HK-2 (cell line): Measurements from ENCODE around the gene GPD2.

Experiments
- DNase-seq: peaks from one replicate; pipeline ENCODE4 v3.0.0-alpha.2; 2018; ENCODE audit not compliant: unreplicated experiment

The GPD2 gene

DNA sequence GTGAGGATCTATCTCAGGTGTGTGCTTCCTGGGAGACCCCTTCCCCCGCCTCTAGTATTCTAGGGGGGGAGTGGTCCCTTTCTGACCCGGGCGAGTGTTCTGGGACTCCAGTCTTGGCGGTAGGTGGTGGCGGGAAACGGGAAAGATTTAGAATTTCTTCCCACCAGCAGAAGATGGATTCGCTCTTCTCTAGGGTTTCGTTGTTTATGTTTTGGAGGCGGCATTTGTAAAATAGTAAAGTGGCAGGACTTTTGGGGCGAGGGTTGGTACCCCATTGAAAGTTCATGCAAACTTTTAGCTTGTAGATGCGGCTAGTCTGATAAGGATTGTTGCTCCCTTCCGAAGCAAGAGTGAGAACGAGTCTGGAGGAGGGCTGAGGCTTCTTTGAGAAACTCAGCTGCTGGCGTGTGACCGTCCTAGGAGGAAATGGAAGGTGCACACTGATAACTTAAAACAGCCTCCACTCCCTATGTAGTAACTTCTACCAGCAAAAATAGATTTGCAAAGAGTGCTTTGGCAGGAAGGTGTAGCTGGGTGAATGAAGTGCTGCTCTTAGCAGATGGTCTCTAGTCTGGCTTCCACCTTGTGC, 412 bp downstream of the GPD2 start:
- no peak for DNase-seq

GRCh38 chr2:156437272-156437930, 1.2 kb downstream of the GPD2 start:
- no peak for DNase-seq

- DNase-seq = no peak
Observed at GRCh38 chr2:156437931-156438410, 1.8 kb downstream of the GPD2 start.

GRCh38 chr2:156443089-156443488, 6.9 kb downstream of the GPD2 start:
- no peak for DNase-seq

GRCh38 chr2:156445296-156446220, 9.4 kb downstream of the GPD2 start:
- DNase-seq = peak; percentile 16

DNA sequence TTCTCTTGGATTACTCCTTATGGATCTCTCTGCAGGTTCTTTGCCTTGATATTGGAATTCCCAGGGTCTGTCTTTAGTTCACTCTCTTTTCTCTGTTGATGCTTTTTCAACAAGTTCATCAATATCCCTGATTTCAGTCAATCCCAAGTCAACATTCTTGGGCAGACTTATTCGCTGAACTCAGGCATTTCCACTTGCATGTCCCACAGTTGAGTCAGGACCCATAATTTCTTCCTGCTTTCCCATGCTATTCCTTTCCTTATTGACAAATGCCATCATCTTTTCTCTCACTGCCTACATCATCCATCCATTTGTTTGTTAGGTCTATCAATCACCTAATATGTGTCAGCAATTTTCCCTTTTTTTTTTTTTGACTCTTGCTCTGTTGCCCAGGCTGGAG, 11.6 kb downstream of the GPD2 start:
- no peak for DNase-seq

DNA sequence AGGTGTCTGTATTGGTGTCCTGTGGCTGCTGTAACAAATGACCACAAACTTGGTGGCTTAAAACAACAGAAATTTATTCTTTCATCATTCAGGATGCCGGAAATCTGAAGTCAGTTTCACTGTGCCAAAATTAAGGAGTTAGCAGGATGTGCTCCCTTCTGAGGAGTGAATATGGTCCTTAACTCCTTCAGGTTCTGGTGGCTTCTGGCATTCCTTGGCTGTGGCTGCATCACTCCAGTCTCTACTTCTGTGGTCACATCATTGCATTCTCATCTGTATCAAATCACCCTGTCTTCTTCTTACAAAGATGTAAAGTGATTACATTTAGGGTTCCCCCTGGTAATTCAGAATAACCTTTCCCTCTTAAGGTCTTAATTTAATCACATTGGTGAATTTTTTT, 12.6 kb downstream of the GPD2 start:
- DNase-seq = no peak

DNA sequence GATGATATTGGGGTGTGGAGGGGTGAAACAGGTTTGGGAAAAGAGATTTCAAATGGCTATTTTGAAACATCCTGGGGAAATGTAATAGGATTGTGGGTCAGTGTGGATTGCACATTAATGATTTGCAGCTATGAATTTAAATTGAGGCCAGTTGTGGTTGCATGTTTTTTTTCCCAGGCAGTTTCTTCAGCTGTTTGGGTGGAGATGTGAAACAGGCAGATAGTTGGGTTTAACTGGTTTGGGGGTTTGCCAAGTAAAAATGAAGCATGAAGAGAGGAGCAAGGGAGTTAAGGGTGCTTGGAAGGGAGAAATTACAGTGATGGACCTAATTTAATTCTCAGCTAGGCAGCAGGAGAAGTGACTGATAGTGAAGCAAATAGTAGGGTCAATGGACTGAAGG, 16.8 kb downstream of the GPD2 start:
- no peak for DNase-seq

DNA sequence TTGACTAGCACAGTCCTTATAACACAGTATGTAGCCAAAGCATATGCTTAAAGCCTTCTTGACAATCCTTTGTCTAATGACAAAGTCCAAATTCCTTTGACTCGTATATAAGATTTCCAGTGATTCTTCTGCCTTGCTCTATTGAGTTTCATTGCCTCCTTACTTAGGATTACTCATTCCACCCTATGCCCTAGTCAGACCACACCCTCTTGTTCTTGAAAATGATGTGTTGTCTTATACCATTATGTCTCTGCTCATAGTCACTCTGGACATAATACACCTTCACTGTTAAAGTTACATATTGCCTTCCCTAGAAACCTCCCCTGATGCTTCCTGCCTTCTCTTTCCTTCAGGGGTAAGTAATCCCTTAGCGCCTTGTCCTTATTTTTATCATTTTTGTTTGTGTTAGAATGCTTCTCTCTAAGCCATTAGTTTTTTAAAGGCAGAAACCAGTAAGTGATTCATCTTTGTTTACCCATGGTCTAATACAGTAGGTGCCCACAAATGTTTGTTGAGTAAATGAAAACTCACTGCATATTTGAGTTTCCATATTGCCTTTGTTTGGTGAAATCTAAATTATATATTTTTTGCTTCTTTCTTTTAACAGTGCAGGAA, 19.3 kb downstream of the GPD2 start:
- DNase-seq = no peak

GRCh38 chr2:156456616-156457015, 20.4 kb downstream of the GPD2 start:
- DNase-seq = peak; percentile 78

DNA sequence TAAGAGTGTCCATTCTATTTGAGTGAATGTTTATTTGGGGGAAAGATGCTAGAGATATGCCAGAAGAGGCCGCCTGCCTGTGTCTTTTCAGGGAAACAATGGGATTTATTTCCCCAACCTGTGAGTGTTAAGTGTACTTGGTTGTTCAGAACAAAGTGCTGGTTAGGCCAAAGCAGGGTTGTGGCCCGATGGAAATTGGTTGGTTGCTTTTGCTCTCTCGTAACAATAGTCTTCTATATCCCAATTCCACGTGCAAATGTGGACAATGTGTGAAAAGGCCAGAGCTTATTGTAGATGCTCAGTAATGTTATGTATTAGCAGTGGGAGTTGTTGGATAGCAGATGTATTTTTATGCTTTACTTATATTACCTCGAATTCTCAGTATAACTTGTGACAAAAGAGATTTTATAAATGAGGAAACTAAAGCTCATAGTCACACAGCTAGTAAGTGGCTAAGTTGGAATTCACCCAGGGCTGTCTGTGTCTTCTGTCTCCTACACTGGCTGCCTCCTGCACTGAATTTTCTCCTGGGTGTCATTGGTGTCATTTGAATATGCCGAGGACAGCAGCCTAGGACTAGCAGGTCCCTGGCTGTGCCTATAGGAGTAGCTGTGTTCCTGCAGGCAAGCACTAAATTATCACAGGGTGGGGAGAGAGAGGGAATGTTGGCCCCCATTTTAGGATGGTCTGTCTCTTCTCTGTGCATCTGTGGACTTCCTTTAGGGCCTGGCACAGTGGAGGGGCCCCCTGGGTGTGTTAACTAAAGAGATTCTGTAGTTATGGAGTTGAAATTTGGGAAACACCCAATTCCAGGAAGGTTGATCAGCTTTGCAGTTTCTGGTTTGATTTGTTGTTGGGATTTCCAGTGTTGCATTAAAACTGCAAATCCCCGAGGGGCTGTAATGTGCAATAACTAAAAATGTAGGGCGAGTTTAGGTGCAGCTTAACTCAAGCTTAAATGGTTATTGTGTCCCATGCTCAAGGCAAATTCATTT, 21.6 kb downstream of the GPD2 start:
- no peak for DNase-seq

DNA sequence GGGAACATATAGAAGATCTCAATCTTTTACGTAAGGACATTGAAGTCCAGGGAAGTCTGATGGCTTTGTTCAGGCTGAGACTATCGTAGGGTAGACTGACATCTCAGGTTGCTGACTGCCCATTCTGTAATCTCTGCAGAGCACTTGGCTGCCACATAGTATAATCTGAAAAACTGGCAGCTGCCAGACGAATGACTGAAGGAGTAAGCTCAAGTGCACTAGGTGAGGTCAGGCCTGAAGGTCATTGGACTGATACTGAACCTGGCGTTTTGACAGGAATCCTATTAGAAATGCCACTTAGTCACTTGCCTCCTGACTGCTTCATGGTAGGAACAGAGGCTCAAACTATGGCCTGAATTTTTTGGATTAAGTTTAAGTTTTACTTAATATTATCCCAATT, 23.5 kb downstream of the GPD2 start:
- DNase-seq = no peak

- no peak for DNase-seq
Observed at GRCh38 chr2:156464106-156464505, 27.9 kb downstream of the GPD2 start.

- DNase-seq = no peak
Observed at GRCh38 chr2:156465573-156465972, 29.4 kb downstream of the GPD2 start.

DNA sequence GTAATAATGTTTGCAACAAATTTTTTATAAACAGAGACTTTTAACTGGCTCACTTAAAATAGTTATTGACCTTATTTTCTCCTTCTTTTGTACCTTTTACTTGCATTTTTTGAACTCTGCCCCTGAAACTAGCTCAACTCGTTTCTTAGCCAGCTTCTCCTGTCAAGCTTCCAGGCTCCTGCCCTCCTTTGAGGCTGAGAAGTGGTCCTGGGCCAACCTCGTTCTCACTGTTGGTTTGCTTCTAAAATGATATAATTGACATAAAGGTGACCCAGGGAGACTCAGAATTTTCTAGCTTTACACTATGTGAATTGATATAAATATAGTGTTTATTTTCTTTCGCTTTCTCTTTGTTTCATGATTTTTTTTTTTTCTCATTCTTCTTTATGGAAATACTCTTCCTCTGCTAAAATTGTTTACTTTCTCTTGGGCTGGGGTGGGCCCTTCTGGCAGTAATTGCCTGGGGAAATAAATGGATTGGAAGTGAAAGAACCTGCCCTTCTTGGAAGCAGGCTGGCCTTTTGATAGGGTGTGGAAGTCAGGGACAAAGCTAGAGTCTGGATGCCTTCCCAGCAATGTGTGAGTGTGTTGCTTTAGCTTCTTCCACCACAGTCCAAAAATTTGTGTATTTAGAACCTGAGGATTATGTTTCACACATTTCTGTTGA, 30.7 kb downstream of the GPD2 start:
- DNase-seq = no peak

DNA sequence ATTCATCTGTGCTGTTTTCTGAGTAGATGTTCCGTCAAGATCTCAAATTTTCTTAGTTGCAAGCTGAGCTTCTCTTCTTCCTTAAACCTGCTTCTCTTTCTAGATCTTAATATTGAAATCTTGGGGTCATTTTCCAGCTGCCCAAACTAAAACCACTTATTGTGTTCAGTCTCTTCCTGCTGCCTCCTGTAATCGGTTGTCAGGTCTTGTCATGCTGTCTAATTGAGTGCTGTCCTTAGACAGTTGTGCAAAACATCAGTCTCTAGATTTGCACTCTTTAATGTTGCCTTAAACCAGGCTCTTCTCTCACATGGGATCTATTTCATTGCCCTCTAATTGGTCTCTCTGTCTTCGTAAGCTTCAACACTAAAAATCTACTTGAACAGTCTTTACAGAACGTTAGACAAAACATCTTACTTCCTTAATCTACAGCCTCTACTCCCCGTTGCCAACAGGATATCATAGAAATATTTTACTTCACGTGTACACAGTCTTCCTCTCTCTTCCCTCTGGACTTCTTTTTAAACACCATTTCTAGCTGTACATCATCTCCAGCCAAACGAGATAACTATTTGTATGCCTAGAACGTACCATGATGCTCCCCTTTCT, 34.9 kb downstream of the GPD2 start:
- no peak for DNase-seq

GRCh38 chr2:156471762-156472161, 35.6 kb downstream of the GPD2 start:
- no peak for DNase-seq

DNA sequence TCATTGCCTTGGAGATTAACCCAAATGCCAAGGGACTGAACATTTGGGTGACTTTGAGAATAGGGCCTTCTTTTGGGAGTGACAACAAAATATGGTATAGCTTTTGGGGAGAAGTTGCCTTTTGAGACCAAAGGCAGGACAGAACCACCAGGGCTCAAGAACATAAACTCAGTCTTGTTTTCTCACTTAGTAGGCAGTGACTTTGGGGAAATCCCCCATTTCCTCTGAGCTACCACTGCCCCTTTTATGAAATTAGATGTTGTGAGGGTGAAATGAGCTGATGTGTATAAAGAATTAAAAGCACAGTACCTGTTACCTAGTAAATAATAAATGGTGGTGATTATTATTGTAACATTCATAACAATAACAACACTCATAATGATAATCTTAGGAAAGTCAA, 36.5 kb downstream of the GPD2 start:
- no peak for DNase-seq

GRCh38 chr2:156473445-156473844, 37.3 kb downstream of the GPD2 start:
- DNase-seq = no peak

- DNase-seq = no peak
Observed at GRCh38 chr2:156474401-156474800, 38.2 kb downstream of the GPD2 start.
